HUES6 (cell line): ENCODE measurements around the gene SUMO4.

Source experiments
- H3K27ac ChIP-seq: 2 replicates; pipeline ENCODE4 v1.7.0; 2013; ENCODE audit warnings: low read depth, mild to moderate bottlenecking, low read length, inconsistent platforms
- H3K27me3 ChIP-seq: 2 replicates; pipeline ENCODE4 v1.6.1; 2013; ENCODE audit warnings: low read length; ENCODE audit not compliant: control insufficient read depth, insufficient read depth
- H3K36me3 ChIP-seq: 2 replicates; pipeline ENCODE4 v1.6.1; 2013; ENCODE audit warnings: low read length; ENCODE audit not compliant: control insufficient read depth, insufficient read depth
- H3K4me1 ChIP-seq: 2 replicates; pipeline ENCODE4 v1.6.1; 2013; ENCODE audit warnings: low read length; ENCODE audit not compliant: control insufficient read depth, insufficient read depth
- H3K4me3 ChIP-seq: 2 replicates; pipeline ENCODE4 v1.5.1; 2013; ENCODE audit warnings: low read depth, low read length
- H3K9ac ChIP-seq: one replicate; pipeline ENCODE4 v1.6.1; 2013; ENCODE audit warnings: mild to moderate bottlenecking, low read length
- H3K9me3 ChIP-seq: 2 replicates; pipeline ENCODE4 v1.6.1; 2013; ENCODE audit warnings: low read depth, low read length; ENCODE audit not compliant: control insufficient read depth, insufficient read depth

Gene SUMO4

GRCh38 chr6:149445095-149445466 lies 45.0 kb downstream of the SUMO4 start:
- no peak overlapping the region for H3K27ac ChIP-seq
- peaks cover 5% of the 10 kb centered on the region; the same call in 1 of the 2 replicates for H3K9me3 ChIP-seq
- H3K27me3 ChIP-seq = peaks cover 6% of the 10 kb centered on the region
- H3K4me1 ChIP-seq = peaks cover 4% of the 10 kb centered on the region
- H3K9ac ChIP-seq = no peak overlapping the region
- no peaks in the 10 kb centered on the region for H3K36me3 ChIP-seq
- H3K4me3 ChIP-seq = no peak overlapping the region

- peaks cover 5% of the 10 kb centered on the region; the same call in 1 of the 2 replicates for H3K9me3 ChIP-seq
- H3K27ac ChIP-seq = no peak overlapping the region
- H3K27me3 ChIP-seq = peaks cover 11% of the 10 kb centered on the region
- H3K4me1 ChIP-seq = peaks cover 4% of the 10 kb centered on the region; the same call in 1 of the 2 replicates
- H3K4me3 ChIP-seq = no peak overlapping the region
- H3K9ac ChIP-seq = no peak overlapping the region
- H3K36me3 ChIP-seq = no peaks in the 10 kb centered on the region
Measured at GRCh38 chr6:149445573-149445972, 45.5 kb downstream of the SUMO4 start.

GRCh38 chr6:149446791-149447376 lies 46.8 kb downstream of the SUMO4 start:
- Histone ChIP-seq H3K4me3 (no peak overlapping the region), H3K27me3 (peaks cover 24% of the 10 kb centered on the region), H3K9me3 (peaks cover 5% of the 10 kb centered on the region; the same call in 1 of the 2 replicates), H3K4me1 (0 out of 2 replicates have a peak, but pooled peaks cover 3% of the 10 kb centered on the region), H3K36me3 (no peaks in the 10 kb centered on the region), H3K27ac (no peak overlapping the region), H3K9ac (no peak overlapping the region)

- Histone ChIP-seq H3K9ac (no peak overlapping the region), H3K4me3 (no peak overlapping the region), H3K27ac (no peak overlapping the region), H3K36me3 (no peaks in the 10 kb centered on the region), H3K9me3 (peaks cover 5% of the 10 kb centered on the region; the same call in 1 of the 2 replicates), H3K27me3 (peaks cover 34% of the 10 kb centered on the region), H3K4me1 (0 out of 2 replicates have a peak, but pooled peaks cover 3% of the 10 kb centered on the region)
Measured at GRCh38 chr6:149448821-149449453, 48.9 kb downstream of the SUMO4 start.

GRCh38 chr6:149449831-149450678 lies 50.0 kb downstream of the SUMO4 start:
- Histone ChIP-seq H3K4me1 (0 out of 2 replicates have a peak, but pooled peaks cover 3% of the 10 kb centered on the region), H3K4me3 (peak overlapping the region; percentile 70), H3K27me3 (peaks cover 34% of the 10 kb centered on the region), H3K9me3 (no peaks in the 10 kb centered on the region), H3K36me3 (no peaks in the 10 kb centered on the region), H3K27ac (no peak overlapping the region), H3K9ac (peak overlapping the region; percentile 50)
